Measurements from ENCODE around the gene KCNH1. TPM values are rescaled to one million over a fixed set of nuclear protein-coding genes. Genes with fewer than 3 reads are reported as not detected.

The KCNH1 gene
- polyA plus RNA-seq, 2 of the 4 experiments (the other 2 are of a cell fraction), result 5.1 to 7.9 TPM

DNA sequence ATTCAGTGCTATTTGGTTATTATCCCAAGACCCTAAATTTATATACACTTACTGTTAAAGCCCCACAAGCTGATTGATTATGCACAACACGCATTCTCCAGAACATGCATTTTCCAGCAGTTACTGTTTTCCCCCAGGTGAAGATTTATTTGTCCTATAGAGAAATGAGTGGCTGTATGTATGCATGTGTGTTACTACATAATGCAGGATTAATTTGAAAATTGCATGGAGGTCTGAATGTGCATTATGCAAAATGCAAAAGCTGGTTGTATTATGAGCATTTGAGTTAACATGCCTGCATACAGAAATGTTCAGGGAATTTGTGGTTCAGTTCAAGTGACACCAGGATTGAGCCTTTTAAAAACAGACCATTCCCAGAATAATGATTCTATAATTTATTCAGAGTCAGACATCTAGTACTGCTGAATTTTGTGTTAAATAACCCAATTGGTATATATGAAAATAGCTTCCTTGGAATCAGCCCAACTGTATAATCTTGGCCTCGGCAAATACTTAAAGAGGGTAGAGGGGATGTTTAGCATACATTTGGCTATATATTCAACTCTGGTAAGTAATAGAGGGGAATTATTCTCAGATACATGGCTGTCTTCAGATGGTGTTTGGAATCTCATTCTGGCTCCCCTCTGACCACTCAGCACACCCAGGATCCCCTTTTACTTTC, 485.2 kb downstream of the KCNH1 start:
- peaks cover 11% of the 10 kb centered on the region for H3K4me1 ChIP-seq
- H3K9me3 ChIP-seq, result no peaks in the 10 kb centered on the region
- 81% methylated on average over 2 of the region's 2 CpGs for WGBS (ENCODE audit: missing lambda C conversion rate)
- ATAC-seq (no peak), DNase-seq (ENCODE audit: low read depth in 1 of 2, low spot score in 1 of 2) (no peak), FAIRE-seq (no peak)
- TF ChIP-seq ZSCAN20 (CRISPR knock-in tag; IDR thresholded peaks at IDR 0.05) (no peak), HOXA7 (CRISPR knock-in tag; IDR thresholded peaks at IDR 0.05) (no peak), PHF8 (IDR thresholded peaks at IDR 0.05; ENCODE audit: borderline replicate concordance, low read depth) (no peak), SREBF2 (IDR thresholded peaks at IDR 0.05) (no peak), SMC3 (IDR thresholded peaks at IDR 0.05) (no peak), POLR2AphosphoS2 (conservative IDR thresholded peaks at IDR 0.05; ENCODE audit: low read length) (no peak), KDM1A (IDR thresholded peaks at IDR 0.05; ENCODE audit: low read depth) (no peak), RCOR1 (IDR thresholded peaks at IDR 0.05; ENCODE audit: low read depth, low read length) (no peak), CHD2 (IDR thresholded peaks at IDR 0.05; ENCODE audit: low read length, partially characterized antibody) (no peak), ZFP36 (IDR thresholded peaks at IDR 0.05; ENCODE audit: borderline replicate concordance, partially characterized antibody) (no peak), RAD21 (conservative IDR thresholded peaks at IDR 0.05 in 1 of 2, IDR thresholded peaks at IDR 0.05 in 1 of 2) (no peak), MAFK (IDR thresholded peaks at IDR 0.05; ENCODE audit: partially characterized antibody) (no peak), JUNB (IDR thresholded peaks at IDR 0.05) (no peak), CEBPB (IDR thresholded peaks at IDR 0.05) (no peak)
- TF ChIP-seq, protein P1, sequence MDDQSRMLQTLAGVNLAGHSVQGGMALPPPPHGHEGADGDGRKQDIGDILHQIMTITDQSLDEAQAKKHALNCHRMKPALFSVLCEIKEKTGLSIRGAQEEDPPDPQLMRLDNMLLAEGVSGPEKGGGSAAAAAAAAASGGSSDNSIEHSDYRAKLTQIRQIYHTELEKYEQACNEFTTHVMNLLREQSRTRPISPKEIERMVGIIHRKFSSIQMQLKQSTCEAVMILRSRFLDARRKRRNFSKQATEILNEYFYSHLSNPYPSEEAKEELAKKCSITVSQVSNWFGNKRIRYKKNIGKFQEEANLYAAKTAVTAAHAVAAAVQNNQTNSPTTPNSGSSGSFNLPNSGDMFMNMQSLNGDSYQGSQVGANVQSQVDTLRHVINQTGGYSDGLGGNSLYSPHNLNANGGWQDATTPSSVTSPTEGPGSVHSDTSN (IDR thresholded peaks at IDR 0.05), result no peak
- H3K27ac ChIP-seq, result peak overlapping the region in 1 of 2 experiments; percentile 70; a peak in 3 of 6 replicates
- ChIA-PET POLR2A (no interaction called here), CTCF (interaction anchor here (2.0 kb wide), 1 partner anchor 485 kb away, joined by 5 read pairs; the partner anchor contains the start of gene KCNH1)
- no peak overlapping the region for H3K4me3 ChIP-seq
- H3K4me2 ChIP-seq, result no peak overlapping the region

DNA sequence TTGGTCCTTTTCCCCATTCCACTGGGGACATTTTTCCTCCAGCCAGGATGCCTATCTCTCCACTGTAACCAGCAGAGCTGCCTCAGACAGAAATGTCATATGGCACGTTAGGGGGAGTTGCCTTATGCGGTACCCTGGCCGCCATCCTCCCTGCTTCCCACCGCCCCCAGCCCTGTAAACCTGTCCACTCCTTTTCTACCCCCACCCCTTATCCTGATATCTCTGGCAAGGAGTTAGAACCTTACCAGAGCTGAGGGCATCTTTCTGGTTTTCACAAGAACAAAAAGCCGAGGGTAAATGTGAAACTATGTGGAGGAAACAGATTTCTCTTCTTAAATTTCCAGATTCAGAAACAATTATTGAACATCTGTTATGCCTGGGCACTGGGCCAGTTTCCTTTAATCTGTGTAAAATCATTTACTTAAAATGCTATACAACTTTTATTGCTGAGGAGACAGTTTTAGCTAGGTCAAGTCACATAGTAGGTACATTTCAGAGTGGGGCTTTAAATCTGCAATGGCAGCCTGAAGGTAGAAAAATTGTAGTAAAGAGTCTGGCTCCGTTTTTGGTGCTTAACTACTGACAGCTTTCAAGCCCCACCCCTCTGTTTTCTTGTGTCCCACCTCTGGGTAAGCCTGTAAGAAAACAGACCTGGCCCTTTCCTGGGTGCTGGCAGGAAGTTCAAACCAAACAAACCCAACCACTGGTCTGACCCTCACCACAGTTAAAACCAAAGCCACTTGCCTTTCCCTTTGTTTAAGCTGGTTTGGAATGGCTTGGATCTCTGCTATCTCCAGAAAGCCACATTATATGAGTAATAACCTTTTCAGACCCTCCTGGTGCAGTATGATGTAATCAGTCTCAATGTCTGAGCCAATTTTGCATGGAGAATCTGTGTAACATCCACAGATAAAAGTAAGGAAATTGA, 486.3 kb downstream of the KCNH1 start:
- POLR2A ChIA-PET, result no interaction called here
- H3K4me1 ChIP-seq, result peaks cover 11% of the 10 kb centered on the region
- 76% methylated on average over 6 of the region's 6 CpGs for WGBS (ENCODE audit: missing lambda C conversion rate)
- CTCF ChIA-PET, result interaction anchor here (2.0 kb wide), 1 partner anchor 486 kb away, joined by 5 read pairs; the partner anchor contains the start of gene KCNH1
- FAIRE-seq (no peak), DNase-seq (ENCODE audit: low read depth in 1 of 2, low spot score in 1 of 2) (no peak), ATAC-seq (peak; percentile 31 to 50; a peak in 2 of 6 replicates)
- no peak overlapping the region for H3K4me3 ChIP-seq
- no peaks in the 10 kb centered on the region for H3K9me3 ChIP-seq
- TF ChIP-seq MAFK (IDR thresholded peaks at IDR 0.05; ENCODE audit: partially characterized antibody), result peak; percentile 85
- peak in 1 of 2 experiments; percentile 10; a peak in 1 of 4 replicates for TF ChIP-seq CEBPB (IDR thresholded peaks at IDR 0.05)
- no peak for TF ChIP-seq NFE2L2 (conservative IDR thresholded peaks at IDR 0.05; ENCODE audit: low read length)
- H3K4me2 ChIP-seq, result peak overlapping the region; percentile 36
- peak overlapping the region; percentile 33 to 70; a peak in 5 of 6 replicates for H3K27ac ChIP-seq

DNA sequence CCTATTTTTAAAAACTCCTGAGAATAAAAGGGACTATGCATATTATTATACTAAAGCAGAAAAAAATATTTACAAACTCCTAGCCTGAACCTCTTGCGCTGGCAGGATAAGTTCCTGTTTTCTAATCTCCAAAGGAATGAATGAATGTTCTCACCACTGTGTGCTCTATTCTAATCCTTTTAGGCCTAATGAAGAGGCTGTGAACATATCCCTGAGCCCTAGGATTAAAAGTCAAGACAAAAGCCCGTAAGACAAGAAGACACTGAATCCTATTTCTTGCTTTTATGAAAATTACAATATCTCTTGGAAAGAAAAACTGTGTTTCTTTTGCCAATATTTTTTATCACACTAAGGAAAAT, 487.7 kb downstream of the KCNH1 start:
- no peak overlapping the region for H3K4me2 ChIP-seq
- ATAC-seq (no peak), DNase-seq (ENCODE audit: low read depth in 1 of 2, low spot score in 1 of 2) (no peak), FAIRE-seq (no peak)
- no peak overlapping the region for H3K27ac ChIP-seq
- no peaks in the 10 kb centered on the region for H3K9me3 ChIP-seq
- H3K4me1 ChIP-seq, result peaks cover 11% of the 10 kb centered on the region
- WGBS (ENCODE audit: missing lambda C conversion rate), result 93% methylated on average over 2 of the region's 2 CpGs
- ChIA-PET CTCF (no interaction called here), POLR2A (no interaction called here)
- no peak overlapping the region for H3K4me3 ChIP-seq
- TF ChIP-seq HEYL (CRISPR knock-in tag; IDR thresholded peaks at IDR 0.05), result no peak
- TF ChIP-seq TFCP2L1 (CRISPR knock-in tag; IDR thresholded peaks at IDR 0.05), result no peak
- TF ChIP-seq HOXB13 (CRISPR knock-in tag; IDR thresholded peaks at IDR 0.05; ENCODE audit: low read depth), result no peak
- no peak for TF ChIP-seq TP53 (CRISPR knock-in tag; IDR thresholded peaks at IDR 0.05)
- TF ChIP-seq GATA3 (IDR thresholded peaks at IDR 0.05; ENCODE audit: borderline replicate concordance), result no peak
- TF ChIP-seq EHMT2 (IDR thresholded peaks at IDR 0.05; ENCODE audit: low read depth), result no peak
- no peak for TF ChIP-seq FOSL2 (IDR thresholded peaks at IDR 0.05)
- TF ChIP-seq FOSL2 (CRISPR knock-in tag; IDR thresholded peaks at IDR 0.05), result no peak
- TF ChIP-seq, protein P2, sequence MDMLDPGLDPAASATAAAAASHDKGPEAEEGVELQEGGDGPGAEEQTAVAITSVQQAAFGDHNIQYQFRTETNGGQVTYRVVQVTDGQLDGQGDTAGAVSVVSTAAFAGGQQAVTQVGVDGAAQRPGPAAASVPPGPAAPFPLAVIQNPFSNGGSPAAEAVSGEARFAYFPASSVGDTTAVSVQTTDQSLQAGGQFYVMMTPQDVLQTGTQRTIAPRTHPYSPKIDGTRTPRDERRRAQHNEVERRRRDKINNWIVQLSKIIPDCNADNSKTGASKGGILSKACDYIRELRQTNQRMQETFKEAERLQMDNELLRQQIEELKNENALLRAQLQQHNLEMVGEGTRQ (IDR thresholded peaks at IDR 0.05), result no peak
- no peak for TF ChIP-seq RNF2 (IDR thresholded peaks at IDR 0.05; ENCODE audit: borderline replicate concordance, low read depth)
- no peak for TF ChIP-seq FOXS1 (CRISPR knock-in tag; IDR thresholded peaks at IDR 0.05)
- TF ChIP-seq JUN (IDR thresholded peaks at IDR 0.05), result no peak

All from A549 (cell line).